Measurements from ENCODE around the gene CAPN14.

The CAPN14 gene, protein sequence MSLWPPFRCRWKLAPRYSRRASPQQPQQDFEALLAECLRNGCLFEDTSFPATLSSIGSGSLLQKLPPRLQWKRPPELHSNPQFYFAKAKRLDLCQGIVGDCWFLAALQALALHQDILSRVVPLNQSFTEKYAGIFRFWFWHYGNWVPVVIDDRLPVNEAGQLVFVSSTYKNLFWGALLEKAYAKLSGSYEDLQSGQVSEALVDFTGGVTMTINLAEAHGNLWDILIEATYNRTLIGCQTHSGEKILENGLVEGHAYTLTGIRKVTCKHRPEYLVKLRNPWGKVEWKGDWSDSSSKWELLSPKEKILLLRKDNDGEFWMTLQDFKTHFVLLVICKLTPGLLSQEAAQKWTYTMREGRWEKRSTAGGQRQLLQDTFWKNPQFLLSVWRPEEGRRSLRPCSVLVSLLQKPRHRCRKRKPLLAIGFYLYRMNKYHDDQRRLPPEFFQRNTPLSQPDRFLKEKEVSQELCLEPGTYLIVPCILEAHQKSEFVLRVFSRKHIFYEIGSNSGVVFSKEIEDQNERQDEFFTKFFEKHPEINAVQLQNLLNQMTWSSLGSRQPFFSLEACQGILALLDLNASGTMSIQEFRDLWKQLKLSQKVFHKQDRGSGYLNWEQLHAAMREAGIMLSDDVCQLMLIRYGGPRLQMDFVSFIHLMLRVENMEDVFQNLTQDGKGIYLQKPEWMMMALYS

DNA sequence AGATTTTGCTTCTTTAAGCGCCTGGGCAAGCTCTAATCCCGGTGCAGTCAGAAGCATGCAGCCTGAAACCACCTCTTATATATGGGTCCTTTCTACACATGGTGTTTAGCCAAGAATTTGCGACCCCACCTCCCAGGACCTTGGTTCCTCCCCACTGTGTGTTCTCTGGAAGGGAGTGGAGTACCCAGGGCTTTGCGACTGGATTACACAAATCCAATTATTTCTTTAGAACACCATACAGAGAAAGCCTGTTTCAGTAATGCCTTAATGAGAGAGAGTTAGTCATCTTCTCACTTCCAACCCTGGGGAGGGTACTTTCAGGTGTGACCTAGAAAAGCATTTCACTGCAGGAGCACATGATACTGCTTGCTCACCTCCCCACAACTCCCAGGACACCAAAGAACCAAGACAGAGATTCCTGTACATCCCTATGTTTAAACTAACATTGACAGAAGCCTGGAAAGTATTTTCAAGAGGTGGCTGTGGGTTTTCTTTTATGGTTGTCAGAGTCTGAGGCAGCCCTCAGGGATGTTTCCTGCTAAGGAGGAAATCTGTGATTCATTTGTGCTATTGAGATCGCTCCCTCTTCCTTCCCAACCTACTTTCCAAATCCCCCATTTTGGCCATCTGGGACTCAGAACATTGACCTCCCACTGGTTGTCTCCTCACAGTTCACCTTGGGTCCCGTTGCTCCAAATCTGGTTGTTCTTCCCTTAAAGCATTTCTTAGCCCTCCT lies at the start of gene CAPN14:
TSS of gene CAPN14 (minus strand) at position 51 of the 736 bp plus-strand sequence. CDS start 12,068 bp downstream, outside the sequence.
- H3K4me3 ChIP-seq (ENCODE audit: low read depth, low read length), result no peak within 1 kb of the TSS
- DNase-seq (ENCODE audit: low read depth), result peak; percentile 59
- TF ChIP-seq, protein P1, sequence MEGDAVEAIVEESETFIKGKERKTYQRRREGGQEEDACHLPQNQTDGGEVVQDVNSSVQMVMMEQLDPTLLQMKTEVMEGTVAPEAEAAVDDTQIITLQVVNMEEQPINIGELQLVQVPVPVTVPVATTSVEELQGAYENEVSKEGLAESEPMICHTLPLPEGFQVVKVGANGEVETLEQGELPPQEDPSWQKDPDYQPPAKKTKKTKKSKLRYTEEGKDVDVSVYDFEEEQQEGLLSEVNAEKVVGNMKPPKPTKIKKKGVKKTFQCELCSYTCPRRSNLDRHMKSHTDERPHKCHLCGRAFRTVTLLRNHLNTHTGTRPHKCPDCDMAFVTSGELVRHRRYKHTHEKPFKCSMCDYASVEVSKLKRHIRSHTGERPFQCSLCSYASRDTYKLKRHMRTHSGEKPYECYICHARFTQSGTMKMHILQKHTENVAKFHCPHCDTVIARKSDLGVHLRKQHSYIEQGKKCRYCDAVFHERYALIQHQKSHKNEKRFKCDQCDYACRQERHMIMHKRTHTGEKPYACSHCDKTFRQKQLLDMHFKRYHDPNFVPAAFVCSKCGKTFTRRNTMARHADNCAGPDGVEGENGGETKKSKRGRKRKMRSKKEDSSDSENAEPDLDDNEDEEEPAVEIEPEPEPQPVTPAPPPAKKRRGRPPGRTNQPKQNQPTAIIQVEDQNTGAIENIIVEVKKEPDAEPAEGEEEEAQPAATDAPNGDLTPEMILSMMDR (IDR thresholded peaks at IDR 0.05; ENCODE audit: insufficient read depth, low read depth, low read length, missing control alignments), result no peak

DNA sequence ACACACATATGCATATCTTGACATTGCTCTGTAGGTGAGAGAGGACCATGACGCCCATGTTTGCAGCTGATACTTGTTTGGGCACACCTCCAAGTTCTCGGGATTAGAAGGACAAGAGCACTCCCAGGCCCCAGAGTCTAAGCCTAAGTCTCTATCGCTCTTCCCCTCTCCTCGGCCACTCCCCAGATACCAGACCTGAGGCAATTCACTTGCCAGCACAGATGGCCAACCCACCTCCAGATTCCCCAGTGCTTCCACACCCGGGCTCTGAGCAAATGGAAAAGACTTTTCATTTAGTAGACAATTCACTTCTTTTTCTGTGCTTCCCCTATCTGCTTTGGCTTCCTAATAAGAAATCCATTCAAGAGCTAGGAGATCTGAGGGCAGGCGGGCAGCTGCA lies 49.5 kb upstream of the CAPN14 start:
- TF ChIP-seq, protein P1 (IDR thresholded peaks at IDR 0.05; ENCODE audit: insufficient read depth, low read depth, low read length, missing control alignments), result no peak
- no peak overlapping the region for H3K4me3 ChIP-seq (ENCODE audit: low read depth, low read length)
- no peak for DNase-seq (ENCODE audit: low read depth)

DNA sequence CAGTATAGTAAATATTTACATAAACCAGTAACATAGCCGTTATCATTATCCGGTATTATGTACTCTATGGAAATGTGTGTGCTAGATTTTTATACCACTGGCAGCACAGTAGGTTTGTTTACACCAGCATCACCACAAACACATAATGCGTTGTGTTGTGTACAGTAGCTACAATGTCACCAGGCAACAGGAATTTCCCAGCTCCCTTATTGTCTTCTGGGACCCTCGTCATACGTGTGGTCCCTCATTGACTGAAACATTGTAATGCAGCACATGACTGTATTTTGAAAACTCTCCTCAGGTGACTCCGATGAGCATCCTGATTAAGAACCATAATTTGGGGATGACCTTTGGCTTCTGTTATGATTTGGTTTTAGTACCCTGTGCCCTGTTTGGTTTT lies 47.9 kb upstream of the CAPN14 start:
- DNase-seq (ENCODE audit: low read depth), result no peak
- TF ChIP-seq, protein P1 (IDR thresholded peaks at IDR 0.05; ENCODE audit: insufficient read depth, low read depth, low read length, missing control alignments), result no peak
- no peak overlapping the region for H3K4me3 ChIP-seq (ENCODE audit: low read depth, low read length)

DNA sequence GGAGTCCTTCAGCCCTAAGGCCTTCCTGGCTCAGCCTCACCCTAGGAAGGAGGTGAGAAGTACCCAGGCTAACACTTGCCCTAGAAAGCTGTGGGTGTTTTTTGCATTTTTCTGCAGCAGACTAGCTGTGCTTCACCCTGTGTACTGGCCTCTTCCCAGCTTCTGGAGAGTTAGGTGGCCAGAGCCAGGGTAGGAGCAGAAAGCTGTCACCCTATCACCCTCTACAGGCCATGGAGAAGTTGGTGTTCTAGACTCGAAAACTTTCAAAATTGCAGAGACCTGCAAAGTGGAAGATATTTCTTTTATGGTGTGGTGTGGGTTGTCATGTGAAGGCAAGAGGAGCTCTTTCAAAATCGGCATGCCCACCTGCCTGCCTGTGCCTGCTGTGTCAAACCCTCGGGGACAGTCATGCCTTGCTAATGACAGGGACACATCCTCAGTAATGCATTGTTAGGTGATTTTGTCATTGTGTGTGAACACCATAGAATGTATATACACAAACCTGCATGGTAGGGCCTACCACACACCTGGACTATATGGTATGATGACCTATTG lies 46.4 kb upstream of the CAPN14 start:
- no peak for DNase-seq (ENCODE audit: low read depth)
- TF ChIP-seq, protein P1 (IDR thresholded peaks at IDR 0.05; ENCODE audit: insufficient read depth, low read depth, low read length, missing control alignments), result no peak
- H3K4me3 ChIP-seq (ENCODE audit: low read depth, low read length), result no peak overlapping the region

DNA sequence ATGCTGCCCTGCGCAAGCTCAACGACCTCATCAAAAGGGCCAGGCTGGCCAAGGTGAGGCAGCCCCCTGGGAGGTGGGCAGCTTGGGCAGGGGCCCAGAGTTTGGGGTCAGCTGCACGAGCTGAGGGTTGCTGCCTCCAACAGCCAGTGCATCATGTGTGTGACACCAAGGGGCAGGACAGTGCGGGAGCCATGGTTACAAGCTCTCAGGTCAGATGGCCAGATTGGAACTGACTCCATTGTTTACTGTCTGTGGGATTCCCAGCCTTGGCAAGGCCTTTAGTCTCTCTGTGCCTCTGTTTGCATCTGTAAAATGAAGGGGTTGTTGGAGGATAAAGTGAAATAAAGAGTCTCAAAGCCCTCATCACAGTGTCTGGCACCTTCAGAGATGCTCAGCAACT lies 43.6 kb upstream of the CAPN14 start:
- no peak for DNase-seq (ENCODE audit: low read depth)
- H3K4me3 ChIP-seq (ENCODE audit: low read depth, low read length), result no peak overlapping the region
- TF ChIP-seq, protein P1 (IDR thresholded peaks at IDR 0.05; ENCODE audit: insufficient read depth, low read depth, low read length, missing control alignments), result no peak

DNA sequence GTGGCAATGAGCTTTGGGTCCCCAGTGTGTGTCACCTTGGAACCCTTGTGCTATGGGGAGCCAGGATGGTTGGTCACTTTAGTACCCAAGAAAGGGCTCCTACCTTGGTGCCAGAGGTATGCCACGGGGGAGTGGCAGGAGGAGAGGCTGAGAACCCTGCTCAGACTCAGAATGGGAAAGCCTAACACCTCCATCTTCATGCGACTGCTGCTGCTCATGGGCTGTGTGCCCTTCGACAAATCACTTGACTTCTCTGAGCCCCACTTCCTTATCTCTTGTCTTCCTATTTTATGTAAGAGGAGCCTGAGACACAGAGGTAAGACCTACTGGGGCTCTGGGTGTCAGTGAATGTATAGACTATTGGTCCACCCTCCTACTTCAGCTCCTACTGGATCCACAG lies 41.8 kb upstream of the CAPN14 start:
- H3K4me3 ChIP-seq (ENCODE audit: low read depth, low read length), result no peak overlapping the region
- TF ChIP-seq, protein P1 (IDR thresholded peaks at IDR 0.05; ENCODE audit: insufficient read depth, low read depth, low read length, missing control alignments), result no peak

More for the DNA sequence above, 41.8 kb upstream of the CAPN14 start:
- no peak for DNase-seq (ENCODE audit: low read depth)

All from GM12865 (cell line).